Body of pancreas (tissue), 4 donors: Measurements from ENCODE around the gene LDLR. TPM values are rescaled to one million over a fixed set of nuclear protein-coding genes. Genes with fewer than 3 reads are reported as not detected.
"Not testable (repeated sequence)": the region's sequence is repeated elsewhere in the genome, so short reads cannot be mapped to it uniquely, and the experiment has no call there.

Source experiments
- ATAC-seq: fragments of 150-250 bp; one replicate; pipeline ENCODE4 v1.9.1; 2016
- DNase-seq, 4 donors: peaks; one replicate each; pipeline ENCODE4 v3.0.0-alpha.2; 2019
- H3K27ac ChIP-seq, 4 donors: fragments of 200-600 bp; sonication (generic); 1 replicate in 3 of 4; 2 replicates in 1 of 4; pipeline versions ENCODE4 v1.5.1 to v1.6.1; 2016 to 2019; ENCODE audit warnings: mild to moderate bottlenecking in 1 of 4, mixed read lengths in 1 of 4, moderate library complexity in 1 of 4
- H3K27me3 ChIP-seq, 2 donors: fragments of 200-600 bp; sonication (generic); one replicate each; pipeline ENCODE4 v1.6.0; 2016; ENCODE audit warnings: mild to moderate bottlenecking in 1 of 2
- H3K36me3 ChIP-seq, 2 donors: fragments of 200-600 bp; sonication (generic); replicated peaks in 1 of 2; 2 replicates each; pipeline ENCODE4 v1.5.1; 2016; ENCODE audit warnings: low read depth in 2 of 2; ENCODE audit not compliant: insufficient read depth in 1 of 2
- H3K4me1 ChIP-seq: fragments of 200-600 bp; sonication (generic); one replicate; pipeline ENCODE4 v1.6.0; 2016
- H3K4me3 ChIP-seq, 2 donors: fragments of 200-600 bp; sonication (generic); 1 replicate in 1 of 2; 2 replicates in 1 of 2; pipeline ENCODE4 v1.5.1; 2016 to 2019
- H3K9me3 ChIP-seq, 3 donors: fragments of 200-600 bp; sonication (generic); 1 replicate in 2 of 3; 2 replicates in 1 of 3; pipeline ENCODE4 v1.5.1; 2016
- CTCF ChIP-seq, 7 experiments: fragments of 450-650 bp in 4 of 7; fragments of 200-600 bp in 3 of 7; sonication (generic) in 3 of 7; IDR thresholded peaks; one replicate each; pipeline ENCODE4 v1.5.1; 2016 to 2019; ENCODE audit warnings: antibody characterized with exemption in 7 of 7
- POLR2A ChIP-seq, 3 donors: fragments of 450-650 bp; IDR thresholded peaks; one replicate each; pipeline ENCODE4 v1.6.1; 2016; ENCODE audit warnings: antibody characterized with exemption in 3 of 3, mild to moderate bottlenecking in 2 of 3
- WGBS, 2 donors: methylation state at CpG; one replicate each; pipeline ENCODE4 v1.1.5; 2017; 5-methylcytosine and 5-hydroxymethylcytosine counted together
- intact Hi-C: fragments of 100-400 bp; cut with DNase I; formaldehyde crosslinking; loops from one replicate; pipeline ENCODE4 v1.15.1; 2023
- total RNA-seq, 2 donors: library from RNA; depleted of rRNA; stranded (reverse); fragments of >200 nt; gene quantifications; one replicate each; pipeline ENCODE4 v1.1.0, GENCODE V29; 2016

LDLR gene
- total RNA-seq, 2 donors from 2014 or later, result 18.9 to 105 TPM

GRCh38 chr19:11113140-11113708 is 24.0 kb downstream of the LDLR start:
- Histone ChIP-seq H3K4me3 (no peak overlapping the region), H3K27ac (no peak overlapping the region), H3K4me1 (no peaks in the 10 kb centered on the region), H3K9me3 (no peaks in the 10 kb centered on the region), H3K36me3 (peaks cover 27 to 65% of the 10 kb centered on the region in 2 donors), H3K27me3 (no peaks in the 10 kb centered on the region)
- TF ChIP-seq CTCF (IDR thresholded peaks at IDR 0.05), result no peak
- no peak for TF ChIP-seq POLR2A (IDR thresholded peaks at IDR 0.05)
- DNase-seq, result no peak
- ATAC-seq, result no peak
- intact Hi-C loops, result no loop called here
- 89 to 92% methylated on average over 17 to 27 of the region's 27 CpGs for WGBS, 2 donors

GRCh38 chr19:11115042-11115441 is 25.8 kb downstream of the LDLR start:
- WGBS, 2 donors, result 90 to 91% methylated on average over 5 of the region's 5 CpGs
- Histone ChIP-seq H3K27ac (no peak overlapping the region), H3K27me3 (no peaks in the 10 kb centered on the region), H3K4me1 (no peaks in the 10 kb centered on the region), H3K9me3 (no peaks in the 10 kb centered on the region), H3K36me3 (peaks cover 25 to 58% of the 10 kb centered on the region in 2 donors), H3K4me3 (no peak overlapping the region)
- TF ChIP-seq POLR2A (IDR thresholded peaks at IDR 0.05), result no peak
- TF ChIP-seq CTCF (IDR thresholded peaks at IDR 0.05), result no peak
- intact Hi-C loops, result no loop called here
- ATAC-seq (no peak), DNase-seq (no peak)

- DNase-seq, result no peak
- H3K27me3 ChIP-seq, result no peaks in the 10 kb centered on the region
- no peak overlapping the region for H3K4me3 ChIP-seq
- 79 to 83% methylated on average over 11 of the region's 11 CpGs for WGBS, 2 donors
- intact Hi-C loops, result no loop called here
- H3K4me1 ChIP-seq, result no peaks in the 10 kb centered on the region
- TF ChIP-seq CTCF (IDR thresholded peaks at IDR 0.05) (no peak), POLR2A (IDR thresholded peaks at IDR 0.05) (no peak)
- H3K27ac ChIP-seq, result no peak overlapping the region
- H3K9me3 ChIP-seq, result no peaks in the 10 kb centered on the region
- no peak for ATAC-seq
- H3K36me3 ChIP-seq, result peaks cover 30 to 55% of the 10 kb centered on the region in 2 donors
Measured at GRCh38 chr19:11115895-11116446, 26.7 kb downstream of the LDLR start.

- no peak for DNase-seq
- H3K36me3 ChIP-seq, result peaks cover 27 to 50% of the 10 kb centered on the region in 2 donors
- WGBS, 2 donors, result 99% methylated on average over 9 of the region's 9 CpGs; no CpG with 5 or more reads in 1 of the 2 donors
- H3K4me1 ChIP-seq, result no peaks in the 10 kb centered on the region
- H3K9me3 ChIP-seq, result no peaks in the 10 kb centered on the region
- TF ChIP-seq POLR2A (IDR thresholded peaks at IDR 0.05) (no peak), CTCF (IDR thresholded peaks at IDR 0.05) (no peak)
- no peaks in the 10 kb centered on the region for H3K27me3 ChIP-seq
- intact Hi-C loops, result no loop called here
- no peak overlapping the region for H3K4me3 ChIP-seq
- ATAC-seq, result no peak
- no peak overlapping the region for H3K27ac ChIP-seq
Measured at GRCh38 chr19:11116507-11116906, 27.2 kb downstream of the LDLR start.

- H3K36me3 ChIP-seq, result peaks cover 25 to 26% of the 10 kb centered on the region in 2 donors
- H3K9me3 ChIP-seq, DNase-seq, intact Hi-C loops, H3K27ac ChIP-seq, ATAC-seq, H3K27me3 ChIP-seq, H3K4me3 ChIP-seq, H3K4me1 ChIP-seq: not testable (repeated sequence)
- WGBS, 2 donors, result 84 to 92% methylated on average over 17 of the region's 17 CpGs
Measured at GRCh38 chr19:11121963-11122362, 32.7 kb downstream of the LDLR start.
